ENCODE results near the gene FILIP1.

The FILIP1 gene

DNA sequence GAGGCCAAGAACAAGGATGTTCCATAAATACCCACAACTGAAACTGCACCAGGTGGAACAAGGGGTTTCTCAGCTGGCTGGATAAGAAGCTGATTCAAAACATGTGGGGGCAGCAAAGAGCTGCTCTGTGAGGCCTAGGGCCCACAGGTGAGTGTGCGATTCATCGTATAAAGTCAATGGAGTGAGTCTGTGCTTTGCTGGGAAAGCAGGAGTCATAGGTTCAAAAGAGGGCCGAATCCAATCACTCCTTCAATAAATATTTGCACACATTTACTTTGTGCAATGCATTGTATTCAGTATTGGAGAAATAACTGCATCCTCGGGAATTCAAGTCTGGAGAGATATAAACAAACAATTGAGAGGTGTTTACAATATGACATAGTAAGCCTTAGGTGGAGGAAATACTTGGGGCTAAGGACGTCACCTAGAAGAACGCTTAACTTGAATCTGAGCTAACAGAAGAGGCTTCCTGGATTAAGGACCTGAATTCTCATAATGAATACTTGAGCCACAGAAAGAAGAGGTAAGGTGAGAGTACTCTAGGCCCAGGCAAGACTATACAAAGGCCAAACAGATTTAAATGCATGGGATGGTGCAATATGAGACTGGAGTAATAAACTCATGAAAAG lies 125.3 kb downstream of the FILIP1 start:
- peak; percentile 69 for TF ChIP-seq CTCF (IDR thresholded peaks at IDR 0.05; ENCODE audit: control insufficient read depth, extremely low read depth, insufficient read depth)
- peak; percentile 23 for DNase-seq (ENCODE audit: low read depth)
- H3K4me3 ChIP-seq (ENCODE audit: low read depth, low read length): no peak overlapping the region

GRCh38 chr6:75363304-75363703 lies 130.3 kb downstream of the FILIP1 start:
- no peak overlapping the region for H3K4me3 ChIP-seq (ENCODE audit: low read depth, low read length)
- DNase-seq (ENCODE audit: low read depth): no peak
- no peak for TF ChIP-seq CTCF (IDR thresholded peaks at IDR 0.05; ENCODE audit: control insufficient read depth, extremely low read depth, insufficient read depth)

DNA sequence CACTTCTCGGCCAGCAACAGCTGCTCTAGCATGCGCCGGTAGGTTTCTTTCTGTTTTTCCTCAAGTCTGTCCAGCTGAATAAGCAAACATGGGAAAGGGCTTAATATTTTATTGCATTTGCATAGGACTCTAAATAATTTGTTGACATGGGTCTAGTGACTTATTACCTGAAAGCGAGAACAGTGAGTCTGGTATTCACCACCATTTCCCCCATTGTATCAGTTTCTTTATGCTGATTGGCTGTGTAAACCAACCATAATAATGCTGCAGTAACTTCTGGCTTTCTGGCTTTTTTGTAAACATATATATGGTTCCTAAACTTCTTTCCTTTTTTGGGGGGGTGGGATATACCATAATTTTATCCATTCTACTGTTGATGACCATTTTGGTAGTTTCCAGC lies 140.0 kb downstream of the FILIP1 start:
- TF ChIP-seq CTCF (IDR thresholded peaks at IDR 0.05; ENCODE audit: control insufficient read depth, extremely low read depth, insufficient read depth): no peak
- no peak for DNase-seq (ENCODE audit: low read depth)
- no peak overlapping the region for H3K4me3 ChIP-seq (ENCODE audit: low read depth, low read length)

DNA sequence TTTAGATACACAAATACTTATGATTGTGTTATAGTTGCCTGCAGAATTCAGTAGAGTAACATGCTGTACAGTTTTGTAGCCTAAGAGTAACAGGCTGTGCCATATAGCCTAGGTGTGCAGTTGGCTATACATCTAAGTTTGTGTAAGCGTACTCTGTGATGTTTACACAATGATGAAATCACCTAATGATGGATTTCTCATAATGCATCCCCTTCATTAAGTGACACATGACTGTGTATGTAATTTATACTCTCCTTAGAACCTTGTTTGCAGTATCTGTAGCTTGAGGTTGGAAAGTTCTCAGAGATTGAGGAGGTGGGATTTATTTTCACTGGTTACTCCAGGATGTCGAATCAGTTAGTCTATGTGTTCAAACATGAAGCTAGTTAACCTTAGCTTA lies 142.0 kb downstream of the FILIP1 start:
- TF ChIP-seq CTCF (IDR thresholded peaks at IDR 0.05; ENCODE audit: control insufficient read depth, extremely low read depth, insufficient read depth): no peak
- DNase-seq (ENCODE audit: low read depth): peak; percentile 25
- no peak overlapping the region for H3K4me3 ChIP-seq (ENCODE audit: low read depth, low read length)

DNA sequence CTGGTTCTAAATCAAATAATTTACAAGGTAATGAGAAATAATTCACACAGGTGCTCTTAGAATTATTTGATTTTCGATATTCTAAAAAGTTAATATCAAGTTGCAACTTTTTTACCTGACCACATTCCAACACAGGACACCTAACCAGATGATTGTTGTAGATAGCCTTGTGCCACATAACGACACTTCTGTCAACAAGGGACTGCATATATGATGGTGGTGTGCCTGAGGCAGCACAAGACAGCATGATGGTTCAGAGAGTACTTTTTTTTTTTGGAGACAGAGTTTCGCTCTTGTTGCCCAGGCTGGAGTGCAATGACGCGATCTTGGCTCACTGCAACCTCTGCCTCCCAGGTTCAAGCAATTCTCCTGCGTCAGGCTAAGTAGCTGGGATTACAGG lies 142.8 kb downstream of the FILIP1 start:
- DNase-seq (ENCODE audit: low read depth): no peak
- no peak for TF ChIP-seq CTCF (IDR thresholded peaks at IDR 0.05; ENCODE audit: control insufficient read depth, extremely low read depth, insufficient read depth)
- H3K4me3 ChIP-seq (ENCODE audit: low read depth, low read length): no peak overlapping the region

DNA sequence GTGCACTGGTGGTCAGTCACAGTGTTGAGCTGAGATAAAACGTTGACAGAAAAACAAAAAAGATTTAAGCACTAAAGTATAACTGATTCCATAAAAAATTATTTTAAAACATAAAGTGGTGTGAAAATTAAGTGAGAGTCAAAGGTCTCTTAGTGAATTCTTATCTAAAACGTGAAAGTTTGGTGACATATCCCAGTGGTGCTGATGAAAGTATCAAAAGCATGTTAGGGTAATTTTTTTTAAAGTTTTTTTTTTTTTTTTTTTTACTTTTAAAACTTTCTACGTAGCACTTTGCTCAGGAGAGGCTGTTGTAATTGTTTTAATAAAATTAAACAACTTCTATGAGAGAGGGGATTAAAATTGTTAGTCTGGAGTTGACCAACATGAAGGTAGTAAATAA lies 143.4 kb downstream of the FILIP1 start:
- TF ChIP-seq CTCF (IDR thresholded peaks at IDR 0.05; ENCODE audit: control insufficient read depth, extremely low read depth, insufficient read depth): no peak
- no peak for DNase-seq (ENCODE audit: low read depth)
- H3K4me3 ChIP-seq (ENCODE audit: low read depth, low read length): no peak overlapping the region

All from LNCaP clone FGC (cell line).